H1 (cell line): ENCODE results near the gene CERS1. TPM values are rescaled to one million over a fixed set of nuclear protein-coding genes. Genes with fewer than 3 reads are reported as not detected.

Experiments used
- CTCF ChIA-PET: fragments of 300-600 bp; sonication (Branson Sonifier 250); formaldehyde crosslinking; loops from one replicate; lab custom pipeline; 2021; ENCODE audit not compliant: partially characterized antibody; lab: Charles Lee
- POLR2A ChIA-PET: fragments of 300-600 bp; sonication (Branson Sonifier 250); formaldehyde crosslinking; loops from one replicate; lab custom pipeline; 2021; ENCODE audit warnings: inconsistent platforms; ENCODE audit not compliant: partially characterized antibody; lab: Charles Lee
- DNase-seq, 2 experiments: peaks; one replicate each; pipeline versions ENCODE4 v3.0.0 to v3.0.0-alpha.2; 2010 to 2022; ENCODE audit warnings: low spot score in 2 of 2, low read depth in 1 of 2, mixed read lengths in 1 of 2
- FAIRE-seq: peaks from 2 replicates; lab custom pipeline; 2011; peaks lifted over from hg19 to GRCh38; lab: Jason Lieb, UNC
- H2AFZ ChIP-seq: 2 replicates; pipeline ENCODE4 v1.8.1; 2012; ENCODE audit warnings: low read length, inconsistent platforms
- H2AK5ac ChIP-seq: 2 replicates; pipeline ENCODE4 v1.6.1; 2013; ENCODE audit warnings: low read depth, low read length
- H2BK120ac ChIP-seq: replicated peaks from 2 replicates; pipeline ENCODE3; 2013; ENCODE audit warnings: low read depth, low read length, inconsistent platforms
- H2BK12ac ChIP-seq: 2 replicates; pipeline ENCODE4 v1.6.1; 2013; ENCODE audit warnings: low read depth, low read length
- H2BK15ac ChIP-seq: 2 replicates; pipeline ENCODE4 v1.6.1; 2013; ENCODE audit warnings: low read length
- H2BK20ac ChIP-seq: 2 replicates; pipeline ENCODE4 v1.6.1; 2013; ENCODE audit warnings: low read length
- H2BK5ac ChIP-seq: 2 replicates; pipeline ENCODE4 v1.6.1; 2013; ENCODE audit warnings: low read depth, low read length
- H3K14ac ChIP-seq: 2 replicates; pipeline ENCODE4 v1.6.1; 2013; ENCODE audit warnings: inconsistent platforms; ENCODE audit not compliant: insufficient read length
- H3K18ac ChIP-seq: 2 replicates; pipeline ENCODE4 v1.6.1; 2013; ENCODE audit warnings: low read length; ENCODE audit errors: extremely low read depth
- H3K23ac ChIP-seq: 2 replicates; pipeline ENCODE4 v1.6.1; 2013; ENCODE audit warnings: inconsistent platforms; ENCODE audit not compliant: insufficient read length
- H3K23me2 ChIP-seq: 2 replicates; pipeline ENCODE4 v1.6.1; 2013; ENCODE audit warnings: low read depth, low read length
- H3K27ac ChIP-seq: 2 replicates; pipeline ENCODE4 v1.6.1; 2011; ENCODE audit warnings: low read depth, low read length, inconsistent platforms
- H3K27me3 ChIP-seq, 4 experiments: replicated peaks in 1 of 4; 1 replicate in 1 of 4; 2 replicates in 3 of 4; pipeline versions ENCODE4 v1.6.1 to v1.8.1; 2011 to 2013; ENCODE audit warnings: low read length in 3 of 4, mild to moderate bottlenecking in 3 of 4, inconsistent platforms in 2 of 4, mixed read lengths in 2 of 4, moderate library complexity in 1 of 4; ENCODE audit not compliant: control insufficient read depth in 3 of 4, insufficient read depth in 3 of 4; ENCODE audit errors: extremely low read depth in 1 of 4
- H3K36me3 ChIP-seq, 4 experiments: 2 replicates each; pipeline versions ENCODE4 v1.6.1 to v1.8.1; 2011 to 2013; ENCODE audit warnings: mild to moderate bottlenecking in 4 of 4, low read length in 3 of 4, moderate library complexity in 2 of 4, control low read depth in 1 of 4, inconsistent platforms in 1 of 4; ENCODE audit not compliant: insufficient read depth in 4 of 4, control insufficient read depth in 2 of 4
- H3K4ac ChIP-seq: replicated peaks from 2 replicates; pipeline ENCODE3; 2013; ENCODE audit warnings: low read length, low read depth, mixed read lengths, inconsistent platforms; ENCODE audit not compliant: insufficient read length
- H3K4me1 ChIP-seq, 4 experiments: replicated peaks in 1 of 4; 1 replicate in 1 of 4; 2 replicates in 3 of 4; pipeline versions ENCODE4 v1.6.1 to v1.8.1; 2011 to 2013; ENCODE audit warnings: low read length in 3 of 4, inconsistent platforms in 2 of 4, mixed read lengths in 1 of 4; ENCODE audit not compliant: insufficient read depth in 4 of 4, control insufficient read depth in 3 of 4
- H3K4me2 ChIP-seq, 2 experiments: 2 replicates each; pipeline versions ENCODE4 v1.6.1 to v1.8.1; 2011 to 2013; ENCODE audit warnings: low read depth in 2 of 2, low read length in 2 of 2, control low read depth in 1 of 2, inconsistent platforms in 1 of 2, mild to moderate bottlenecking in 1 of 2; ENCODE audit not compliant: insufficient read depth in 1 of 2
- H3K4me3 ChIP-seq, 4 experiments: fragments of 200-600, 300-600 bp in 1 of 4; sonication (generic), shearing (Covaris generic), sonication (Bioruptor Twin) in 1 of 4; 2 replicates each; pipeline versions ENCODE4 v1.5.1 to v1.8.1; 2011 to 2016; ENCODE audit warnings: low read length in 4 of 4, low read depth in 3 of 4, control low read depth in 2 of 4, inconsistent platforms in 2 of 4, mild to moderate bottlenecking in 2 of 4, mixed read lengths in 1 of 4, moderate library complexity in 1 of 4; ENCODE audit not compliant: insufficient read depth in 2 of 4; ENCODE audit errors: extremely low read depth in 1 of 4
- H3K56ac ChIP-seq: replicated peaks from 2 replicates; pipeline ENCODE3; 2013; ENCODE audit warnings: low read depth, mild to moderate bottlenecking, mixed read lengths, low read length, inconsistent platforms; ENCODE audit not compliant: insufficient read length
- H3K79me1 ChIP-seq: 2 replicates; pipeline ENCODE4 v1.6.1; 2013; ENCODE audit warnings: low read depth, low read length, control low read depth
- H3K79me2 ChIP-seq, 2 experiments: 2 replicates each; pipeline versions ENCODE4 v1.6.1 to v1.8.1; 2012 to 2013; ENCODE audit warnings: low read length in 2 of 2, mild to moderate bottlenecking in 2 of 2, inconsistent platforms in 1 of 2; ENCODE audit not compliant: insufficient read depth in 2 of 2, control insufficient read depth in 1 of 2
- H3K9ac ChIP-seq, 4 experiments: replicated peaks in 1 of 4; 1 replicate in 1 of 4; 2 replicates in 3 of 4; pipeline versions ENCODE4 v1.6.1 to v1.8.1; 2011 to 2013; ENCODE audit warnings: low read depth in 3 of 4, low read length in 3 of 4, control low read depth in 2 of 4, mild to moderate bottlenecking in 2 of 4, moderate library complexity in 2 of 4, inconsistent platforms in 1 of 4; ENCODE audit errors: extremely low read depth in 1 of 4
- H3K9me3 ChIP-seq, 2 experiments: 2 replicates each; pipeline versions ENCODE4 v1.6.1 to v1.8.1; 2012 to 2013; ENCODE audit warnings: mild to moderate bottlenecking in 2 of 2, moderate library complexity in 2 of 2, control low read depth in 1 of 2, inconsistent platforms in 1 of 2, low read depth in 1 of 2, low read length in 1 of 2, mixed read lengths in 1 of 2; ENCODE audit not compliant: insufficient read depth in 2 of 2
- H4K20me1 ChIP-seq, 2 experiments: replicated peaks in 1 of 2; 2 replicates each; pipeline versions ENCODE3 to v1.8.1; 2011 to 2013; ENCODE audit warnings: inconsistent platforms in 2 of 2, low read length in 2 of 2, mild to moderate bottlenecking in 1 of 2; ENCODE audit not compliant: insufficient read depth in 2 of 2, control insufficient read depth in 1 of 2
- H4K5ac ChIP-seq: 2 replicates; pipeline ENCODE4 v1.6.1; 2013; ENCODE audit warnings: low read length, low read depth, mixed read lengths, inconsistent platforms; ENCODE audit not compliant: insufficient read length
- H4K8ac ChIP-seq: 2 replicates; pipeline ENCODE4 v1.8.0; 2013; ENCODE audit warnings: mild to moderate bottlenecking, moderate library complexity, low read length, inconsistent platforms; ENCODE audit not compliant: insufficient read depth; ENCODE audit errors: extremely low read depth
- H4K91ac ChIP-seq: replicated peaks from 2 replicates; pipeline ENCODE3; 2013; ENCODE audit warnings: low read length, mixed read lengths, inconsistent platforms; ENCODE audit not compliant: insufficient read length
- BCL11A ChIP-seq, 2 experiments: IDR thresholded peaks; one replicate each; pipeline ENCODE4 v1.6.1; 2011; ENCODE audit warnings: low read depth in 2 of 2, low read length in 2 of 2, mild to moderate bottlenecking in 2 of 2
- SIN3A ChIP-seq, 2 experiments: IDR thresholded peaks in 1 of 2; conservative IDR thresholded peaks in 1 of 2; 2 replicates each; pipeline ENCODE4 v1.6.1; 2011 to 2012; ENCODE audit warnings: low read length in 2 of 2, improper control_type of control experiment in 1 of 2, low read depth in 1 of 2, mild to moderate bottlenecking in 1 of 2
- SP2 ChIP-seq: IDR thresholded peaks from 2 replicates; pipeline ENCODE4 v1.6.1; 2012; ENCODE audit warnings: mild to moderate bottlenecking, low read length, inconsistent platforms
- WGBS, 2 experiments: shearing (Covaris generic) in 1 of 2; methylation state at CpG; one replicate each; pipeline versions ENCODE4 v1.1.6 to v1.1.7; 2013 to 2015; ENCODE audit warnings: low lambda C conversion rate in 2 of 2, mixed read lengths in 2 of 2, inconsistent platforms in 1 of 2, low coverage in 1 of 2, missing lambda C conversion rate in 1 of 2; ENCODE audit not compliant: insufficient replicate concordance in 2 of 2, insufficient coverage in 1 of 2, insufficient read length in 1 of 2; ENCODE audit errors: extremely low coverage in 1 of 2, missing lambda C conversion rate in 1 of 2; 5-methylcytosine and 5-hydroxymethylcytosine counted together
- polyA plus RNA-seq, 7 experiments: library from polyadenylated mRNA; depleted of rRNA in 3 of 7; stranded (reverse) in 5 of 7; unstranded in 2 of 7; fragments of >200 nt in 5 of 7; fragments of 200-250 nt in 2 of 7; gene quantifications; 1 replicate in 5 of 7; 2 replicates in 1 of 7; 4 replicates in 1 of 7; pipeline versions ENCODE4 v1.2.1 to v1.2.3, GENCODE V29; 2011 to 2013; ENCODE audit warnings: missing spikeins in 2 of 7, mixed read lengths in 2 of 7
- total RNA-seq: library from RNA; stranded (reverse); fragmentation: NEBNext Ultra II Directional; extraction: Animal tissue kit (Norgen Biotek cat#: 25700); gene quantifications from 2 replicates; pipeline ENCODE4 v1.2.1, GENCODE V29; 2021

CERS1 gene
- total and polyA plus RNA-seq, 2 of the 8 experiments (the other 6 are each of a cell fraction or from before 2014, with no cell fraction given) = 18.6 to 51.0 TPM

GRCh38 chr19:18941628-18942354 is 45.8 kb upstream of the CERS1 start:
- peaks cover 3% of the 10 kb centered on the region; the same call in 1 of the 2 replicates for H3K79me1 ChIP-seq
- H4K8ac ChIP-seq = no peak overlapping the region
- no peak overlapping the region; the same call in 1 of the 2 replicates for H2AK5ac ChIP-seq
- peak overlapping the region; percentile 71 for H3K18ac ChIP-seq
- H3K4me3 ChIP-seq = peak overlapping the region; percentile 25 to 48 (median 36); a peak in 6 of 8 replicates
- H2BK120ac ChIP-seq = no peak overlapping the region
- H4K91ac ChIP-seq = peak overlapping the region; percentile 83
- no peak overlapping the region for H4K5ac ChIP-seq
- no peak overlapping the region for H2BK20ac ChIP-seq
- 74% methylated on average over 18 of the region's 18 CpGs; no CpG with 5 or more reads in 1 of the 2 experiments for WGBS, 2 experiments
- H4K20me1 ChIP-seq = peaks cover 1 to 2% of the 10 kb centered on the region in 2 experiments
- no peak overlapping the region for H2AFZ ChIP-seq
- no peak overlapping the region for H3K56ac ChIP-seq
- peak overlapping the region; percentile 68 to 80 for H3K4me2 ChIP-seq
- H2BK12ac ChIP-seq = peak overlapping the region; percentile 52; the same call in 1 of the 2 replicates
- no peak overlapping the region for H3K9ac ChIP-seq
- no peaks in the 10 kb centered on the region for H3K27me3 ChIP-seq
- TF ChIP-seq SIN3A (conservative IDR thresholded peaks at IDR 0.05 in 1 of 2, IDR thresholded peaks at IDR 0.05 in 1 of 2; ENCODE audit: low read depth in 1 of 2, low read length in 2 of 2) = 0 out of 4 replicates have a peak, but pooled peaks of 1 of the 2 experiments have one; percentile 11
- no peak for TF ChIP-seq SP2
- TF ChIP-seq BCL11A (IDR thresholded peaks at IDR 0.05; ENCODE audit: low read depth in 2 of 2, low read length in 2 of 2) = no peak
- no peak for FAIRE-seq
- peaks cover 5 to 18% (median 9%) of the 10 kb centered on the region in 4 experiments for H3K4me1 ChIP-seq
- no peak overlapping the region for H3K14ac ChIP-seq
- peak overlapping the region; percentile 4; the same call in 1 of the 2 replicates for H2BK15ac ChIP-seq
- no peak overlapping the region for H3K27ac ChIP-seq
- peak in 1 of 2 experiments; percentile 59 for DNase-seq
- POLR2A ChIA-PET = interaction anchor here (0.5 to 2.2 kb wide), 9 partner anchors 10 to 194 kb away, joined by 3 to 8 read pairs (median 3); no protein-coding TSS in a partner anchor
- H2BK5ac ChIP-seq = no peak overlapping the region
- no peak overlapping the region for H3K4ac ChIP-seq
- H3K9me3 ChIP-seq = no peaks in the 10 kb centered on the region
- peaks cover 10% of the 10 kb centered on the region; the same call in 1 of the 2 replicates for H3K23me2 ChIP-seq
- peaks cover 2 to 18% (median 4%) of the 10 kb centered on the region in 4 experiments; a peak in 4 of 8 replicates for H3K36me3 ChIP-seq
- CTCF ChIA-PET = interaction anchor here (0.6 to 1.3 kb wide), 4 partner anchors 43 to 402 kb away, joined by 3 read pairs; no protein-coding TSS in a partner anchor
- no peak overlapping the region for H3K23ac ChIP-seq
- peaks cover 0 to 5% of the 10 kb centered on the region in 2 experiments; a peak in 1 of 4 replicates for H3K79me2 ChIP-seq
